Mammary microvascular endothelial cell (primary cell): ENCODE measurements around the gene CDKN2C. TPM values are rescaled to one million over a fixed set of nuclear protein-coding genes. Genes with fewer than 3 reads are reported as not detected.

ENCODE experiments used
- total RNA-seq: library from RNA; depleted of rRNA; stranded (reverse); fragments of >200 nt; gene quantifications from 2 replicates; pipeline ENCODE4 v1.2.3, GENCODE V29; 2015

CDKN2C gene
- total RNA-seq, result 20.0 and 24.2 TPM in 2 replicates

GRCh38 chr1:50969611-50970508, at the start of gene CDKN2C:
CDKN2C (plus strand) TSS chr1:50970245; CDS start chr1:50970369, 124 bp downstream.

GRCh38 chr1:50959913-50960844, 9.9 kb upstream of the CDKN2C start, which contains the start of gene FAF1:
FAF1 (minus strand) TSS chr1:50960267; CDS start chr1:50959811, 456 bp downstream.

Other genes with a start within 250 kb of the CDKN2C start
- gene FAF1, start 10.0 kb upstream of the CDKN2C start, total RNA-seq, result 57.4 and 63.9 TPM in 2 replicates
- gene C1orf185, start 132.0 kb downstream of the CDKN2C start, total RNA-seq, result not detected in 2 replicates